22Rv1 (cell line): ENCODE measurements around the gene TPMT.

Experiments used
- CTCF ChIP-seq: fragments of 450-650 bp; IDR thresholded peaks from 2 replicates; pipeline ENCODE4 v1.5.1; 2017; ENCODE audit warnings: mild to moderate bottlenecking
- ZFX ChIP-seq: fragments of 450-650 bp; IDR thresholded peaks from 2 replicates; pipeline ENCODE4 v1.6.1; 2017; ENCODE audit warnings: antibody characterized with exemption, borderline replicate concordance

- TF ChIP-seq ZFX (no peak), CTCF (no peak)
These were observed 53.0 kb downstream of the TPMT start for GRCh38 chr6:18101873-18102272.
